Lung (tissue), 12 donors: ENCODE results near the gene ROBO1. TPM values are rescaled to one million over a fixed set of nuclear protein-coding genes. Genes with fewer than 3 reads are reported as not detected.

Source experiments
- ATAC-seq: fragments of 200-7000 bp; cut with Tn5 transposase; one replicate; pipeline ENCODE4 v1.9.1; 2020; ENCODE audit warnings: moderate number of reproducible peaks; ENCODE audit not compliant: insufficient read depth, low FRiP score
- DNase-seq, 3 donors: peaks; one replicate each; pipeline ENCODE4 v3.0.0-alpha.2; 2013 to 2017
- H3K27ac ChIP-seq, 2 donors: one replicate each; pipeline ENCODE4 v1.5.1; 2013; ENCODE audit warnings: mild to moderate bottlenecking in 2 of 2, moderate library complexity in 2 of 2, control low read depth in 1 of 2, inconsistent platforms in 1 of 2, low read depth in 1 of 2, low read length in 1 of 2
- H3K27me3 ChIP-seq, 3 donors: one replicate each; pipeline ENCODE4 v1.5.1; 2013; ENCODE audit warnings: low read length in 2 of 3; ENCODE audit not compliant: control insufficient read depth in 3 of 3, insufficient read depth in 3 of 3
- H3K36me3 ChIP-seq, 4 donors: one replicate each; pipeline ENCODE4 v1.5.1; 2013; ENCODE audit warnings: low read length in 4 of 4, mild to moderate bottlenecking in 1 of 4, moderate library complexity in 1 of 4; ENCODE audit not compliant: control insufficient read depth in 4 of 4, insufficient read depth in 4 of 4
- H3K4me1 ChIP-seq, 5 donors: one replicate each; pipeline ENCODE4 v1.5.1; 2013; ENCODE audit warnings: low read length in 5 of 5, mild to moderate bottlenecking in 2 of 5, moderate library complexity in 1 of 5; ENCODE audit not compliant: control insufficient read depth in 5 of 5, insufficient read depth in 5 of 5
- H3K4me3 ChIP-seq: one replicate; pipeline ENCODE4 v1.5.1; 2013; ENCODE audit warnings: mild to moderate bottlenecking, control low read depth, moderate library complexity
- H3K9ac ChIP-seq, 2 donors: one replicate each; pipeline ENCODE4 v1.5.1; 2013; ENCODE audit warnings: low read length in 2 of 2, control low read depth in 1 of 2; ENCODE audit not compliant: insufficient read depth in 1 of 2
- H3K9me3 ChIP-seq, 4 donors: one replicate each; pipeline ENCODE4 v1.5.1; 2013; ENCODE audit warnings: low read length in 3 of 4, mild to moderate bottlenecking in 1 of 4, moderate library complexity in 1 of 4; ENCODE audit not compliant: control insufficient read depth in 4 of 4, insufficient read depth in 3 of 4
- CTCF ChIP-seq: IDR thresholded peaks from 2 replicates; pipeline ENCODE4 v1.5.1; 2012; ENCODE audit warnings: mild to moderate bottlenecking; ENCODE audit errors: control extremely low read depth, extremely low read depth
- WGBS, 2 donors: extraction: QIAGEN DNeasy Blood & Tissue Kit; methylation state at CpG; one replicate each; pipeline ENCODE4 v1.1.7; 2013; 5-methylcytosine and 5-hydroxymethylcytosine counted together
- polyA plus RNA-seq, 2 donors: library from polyadenylated mRNA; stranded (reverse); fragments of 200-250 nt; gene quantifications; one replicate each; pipeline ENCODE4 v1.2.1, GENCODE V29; 2013
- total RNA-seq, 2 donors: library from RNA; depleted of rRNA in 1 of 2; stranded (reverse); fragments of >200 nt in 1 of 2; gene quantifications; one replicate each; pipeline ENCODE4 v1.2.1, GENCODE V29; 2014 to 2021
- donor health status: control.
- donor health status: control.
- donor health status: Bipolar disorder and iron deficiency.
- donor health status: healthy.
- donor health status: DM: yes; HTN: yes; CAD: no.

Gene ROBO1
- total and polyA plus RNA-seq, 4 donors = 2.6 to 72.6 (median 15.7) TPM

- no peaks in the 10 kb centered on the region for H3K9me3 ChIP-seq
- H3K36me3 ChIP-seq = no peaks in the 10 kb centered on the region
- no peak overlapping the region for H3K27ac ChIP-seq
- no peaks in the 10 kb centered on the region for H3K27me3 ChIP-seq
- TF ChIP-seq CTCF = no peak
- 62 to 65% methylated on average over 2 of the region's 2 CpGs for WGBS, 2 donors
- H3K9ac ChIP-seq = no peak overlapping the region
- no peaks in the 10 kb centered on the region for H3K4me1 ChIP-seq
- ATAC-seq = no peak
- peak in 1 of 3 donors; percentile 28 for DNase-seq
- H3K4me3 ChIP-seq = no peak overlapping the region
Observed at GRCh38 chr3:78917536-78917935, 850.3 kb downstream of the ROBO1 start.

GRCh38 chr3:78913711-78914110 is 854.1 kb downstream of the ROBO1 start:
- no peaks in the 10 kb centered on the region for H3K27me3 ChIP-seq
- no peak overlapping the region for H3K4me3 ChIP-seq
- no peak overlapping the region for H3K27ac ChIP-seq
- H3K4me1 ChIP-seq = no peaks in the 10 kb centered on the region
- no peak for TF ChIP-seq CTCF
- ATAC-seq (no peak), DNase-seq (no peak)
- H3K9ac ChIP-seq = no peak overlapping the region
- H3K36me3 ChIP-seq = no peaks in the 10 kb centered on the region
- no peaks in the 10 kb centered on the region for H3K9me3 ChIP-seq
- WGBS, 2 donors = 77 to 85% methylated on average over 2 of the region's 2 CpGs

- WGBS, 2 donors = 86% methylated on average over 3 of the region's 3 CpGs
Observed at GRCh38 chr3:78912687-78913086, 855.1 kb downstream of the ROBO1 start.

More at GRCh38 chr3:78912687-78913086, 855.1 kb downstream of the ROBO1 start:
- Histone ChIP-seq H3K36me3 (no peaks in the 10 kb centered on the region), H3K9ac (no peak overlapping the region), H3K27me3 (no peaks in the 10 kb centered on the region), H3K4me1 (no peaks in the 10 kb centered on the region), H3K4me3 (no peak overlapping the region), H3K9me3 (no peaks in the 10 kb centered on the region), H3K27ac (no peak overlapping the region)
- no peak for TF ChIP-seq CTCF
- DNase-seq = no peak
- no peak for ATAC-seq
